Measurements from ENCODE around the gene EARS2.

GRCh38 chr16:23509441-23509754, 47.8 kb downstream of the EARS2 start:
- TF ChIP-seq YY1 (IDR thresholded peaks at IDR 0.05; ENCODE audit: insufficient read depth, insufficient read length) (no peak), ZNF274 (IDR thresholded peaks at IDR 0.05; ENCODE audit: low read depth, low read length) (no peak)
